ENCODE results near the gene USP16.

The USP16 gene

GRCh38 chr21:29074007-29074376 lies 49.5 kb downstream of the USP16 start:
- TF ChIP-seq CTCF (IDR thresholded peaks at IDR 0.05; ENCODE audit: insufficient read depth, low read depth, low read length, missing control alignments): no peak
- peak overlapping the region; percentile 67 for H3K4me3 ChIP-seq (ENCODE audit: low read depth, low read length)
- DNase-seq (ENCODE audit: low read depth): no peak

GRCh38 chr21:29074783-29075182 lies 50.3 kb downstream of the USP16 start:
- no peak for DNase-seq (ENCODE audit: low read depth)
- H3K4me3 ChIP-seq (ENCODE audit: low read depth, low read length): no peak overlapping the region
- no peak for TF ChIP-seq CTCF (IDR thresholded peaks at IDR 0.05; ENCODE audit: insufficient read depth, low read depth, low read length, missing control alignments)

- DNase-seq (ENCODE audit: low read depth): no peak
- H3K4me3 ChIP-seq (ENCODE audit: low read depth, low read length): no peak overlapping the region
- TF ChIP-seq CTCF (IDR thresholded peaks at IDR 0.05; ENCODE audit: insufficient read depth, low read depth, low read length, missing control alignments): no peak
Measured at GRCh38 chr21:29075706-29076466, 51.4 kb downstream of the USP16 start.

- H3K4me3 ChIP-seq (ENCODE audit: low read depth, low read length): peak overlapping the region; percentile 59
- DNase-seq (ENCODE audit: low read depth): peak; percentile 76
Measured at GRCh38 chr21:29076731-29077640, 52.5 kb downstream of the USP16 start.

GRCh38 chr21:29077651-29078090 lies 53.2 kb downstream of the USP16 start:
- peak; percentile 77 for DNase-seq (ENCODE audit: low read depth)
- TF ChIP-seq CTCF (IDR thresholded peaks at IDR 0.05; ENCODE audit: insufficient read depth, low read depth, low read length, missing control alignments): no peak
- H3K4me3 ChIP-seq (ENCODE audit: low read depth, low read length): peak overlapping the region; percentile 59

GRCh38 chr21:29078869-29079767 lies 54.6 kb downstream of the USP16 start:
- TF ChIP-seq CTCF (IDR thresholded peaks at IDR 0.05; ENCODE audit: insufficient read depth, low read depth, low read length, missing control alignments): no peak
- DNase-seq (ENCODE audit: low read depth): peak; percentile 82
- H3K4me3 ChIP-seq (ENCODE audit: low read depth, low read length): peak overlapping the region; percentile 47
